A673 (cell line): Measurements from ENCODE around the gene NHLRC4.

Experiments used
- CTCF ChIP-seq: fragments of 300-800, 200-600 bp; sonication (generic); conservative IDR thresholded peaks from 2 replicates; pipeline ENCODE4 v1.5.1; 2017; ENCODE audit warnings: low read depth, mild to moderate bottlenecking, antibody characterized with exemption, low read length, moderate library complexity, mixed read lengths
- EZH2 ChIP-seq: fragments of 200-600 bp; sonication (generic); IDR thresholded peaks from 2 replicates; pipeline ENCODE4 v1.6.1; 2017; ENCODE audit warnings: borderline replicate concordance, low read depth, mild to moderate bottlenecking, mixed read lengths, antibody characterized with exemption, low read length; ENCODE audit not compliant: poor library complexity, severe bottlenecking

DNA sequence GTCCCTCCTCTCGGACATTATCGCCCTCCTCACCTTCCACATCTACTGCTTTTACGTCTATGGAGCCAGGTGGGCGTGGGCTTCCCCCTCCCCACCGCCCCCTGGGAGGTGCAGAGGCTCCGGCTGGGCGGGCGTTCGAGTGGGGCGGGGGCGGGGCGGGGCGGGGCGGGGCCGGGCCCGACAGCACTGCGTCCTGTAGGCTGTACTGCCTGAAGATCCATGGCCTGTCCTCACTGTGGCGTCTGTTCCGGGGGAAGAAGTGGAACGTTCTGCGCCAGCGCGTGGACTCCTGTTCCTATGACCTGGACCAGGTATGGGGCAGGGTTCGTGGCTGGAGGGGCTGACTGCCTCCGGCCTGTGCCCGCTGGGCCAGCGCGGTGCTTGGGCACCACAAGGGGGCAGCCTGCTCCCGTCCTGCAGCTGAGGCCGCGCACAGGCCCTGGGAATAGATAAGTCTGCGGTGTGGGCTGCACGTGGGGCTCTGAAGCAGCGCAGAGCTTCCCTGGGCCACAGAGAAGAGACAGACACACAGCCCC, 12.1 kb downstream of the NHLRC4 start:
- TF ChIP-seq CTCF (peak; percentile 68), EZH2 (no peak)
